Measurements from ENCODE around the gene ADAMTSL1.

Gene ADAMTSL1

DNA sequence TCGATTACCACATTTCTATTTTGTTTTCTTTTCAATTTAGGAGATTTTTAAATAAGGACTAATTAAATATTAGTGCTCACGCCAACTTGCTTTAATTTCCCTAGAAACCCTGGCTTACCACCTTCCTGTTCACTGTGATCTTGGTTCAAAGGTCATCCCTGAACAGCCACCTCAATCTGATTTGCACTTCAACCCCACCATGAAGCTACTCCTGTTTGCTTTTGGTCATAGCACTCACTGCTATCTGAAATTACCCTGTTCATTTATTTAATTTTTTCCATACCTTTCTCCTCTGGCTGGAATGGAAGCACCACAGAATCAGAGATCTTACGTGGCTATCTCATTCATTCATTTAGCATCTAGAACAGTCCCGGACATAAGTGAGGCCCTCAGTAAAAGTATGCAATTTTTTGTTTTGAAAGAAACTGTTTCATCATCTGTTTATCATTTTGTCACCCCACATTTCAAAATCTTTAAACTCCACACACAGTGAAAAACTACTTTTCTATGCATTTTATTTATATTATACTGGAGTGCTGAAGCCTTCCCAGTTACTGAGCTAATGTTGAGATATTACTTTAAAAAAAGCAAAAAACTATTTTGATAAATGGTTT, 17.2 kb upstream of the ADAMTSL1 start:
- no peaks in the 10 kb centered on the region for H3K9me2 ChIP-seq (replicated peaks; ENCODE audit: low read depth, low read length)
- H3K4me3 ChIP-seq (ENCODE audit: low read length, poor library complexity, severe bottlenecking) = no peak overlapping the region
- no peaks in the 10 kb centered on the region for H4K20me1 ChIP-seq (ENCODE audit: insufficient read depth, low read length, poor library complexity, severe bottlenecking)
- no peaks in the 10 kb centered on the region for H3K79me2 ChIP-seq (ENCODE audit: insufficient read depth, low read length)
- no peaks in the 10 kb centered on the region for H3K27me3 ChIP-seq (ENCODE audit: insufficient read depth, low read length, poor library complexity, severe bottlenecking)
- no peaks in the 10 kb centered on the region for H3K9me3 ChIP-seq (ENCODE audit: insufficient read depth, low read depth, low read length)
- no peak overlapping the region for H2AFZ ChIP-seq (ENCODE audit: low read length)
- H3K4me1 ChIP-seq (ENCODE audit: insufficient read depth, low read length, poor library complexity, severe bottlenecking) = no peaks in the 10 kb centered on the region
- H3K9ac ChIP-seq (ENCODE audit: low read depth, low read length, poor library complexity, severe bottlenecking) = no peak overlapping the region
- TF ChIP-seq CTCF (conservative IDR thresholded peaks at IDR 0.05; ENCODE audit: low read length) (no peak), EZH2phosphoT487 (IDR thresholded peaks at IDR 0.05; ENCODE audit: borderline replicate concordance) (no peak)
- no peaks in the 10 kb centered on the region for H3K36me3 ChIP-seq (ENCODE audit: insufficient read depth, low read length)
- no peaks in the 10 kb centered on the region for H3F3A ChIP-seq (ENCODE audit: low read depth)
- no peak overlapping the region for H3K4me2 ChIP-seq (ENCODE audit: low read depth, low read length, poor library complexity, severe bottlenecking)

DNA sequence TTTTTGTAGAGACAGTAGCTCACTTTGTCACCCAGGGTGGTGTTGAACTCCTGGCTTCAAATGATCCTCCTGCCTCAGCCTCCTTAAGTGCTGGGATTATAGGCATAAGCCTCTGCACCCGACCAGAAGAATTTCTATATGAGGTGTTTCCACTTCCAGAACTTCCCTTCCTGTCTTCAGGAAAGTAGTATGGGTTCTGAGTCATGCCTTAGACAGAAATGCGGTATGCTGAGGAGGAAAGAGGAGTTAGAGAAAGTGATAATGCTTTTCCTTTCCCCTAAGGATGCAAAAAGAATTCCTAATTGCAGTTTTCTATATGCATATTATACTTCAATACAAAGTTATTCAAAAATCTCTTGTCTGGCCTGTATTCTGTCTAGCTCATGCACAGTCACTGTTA, 16.4 kb upstream of the ADAMTSL1 start:
- no peak overlapping the region for H3K4me3 ChIP-seq (ENCODE audit: low read length, poor library complexity, severe bottlenecking)
- no peaks in the 10 kb centered on the region for H3F3A ChIP-seq (ENCODE audit: low read depth)
- no peaks in the 10 kb centered on the region for H3K9me2 ChIP-seq (replicated peaks; ENCODE audit: low read depth, low read length)
- H3K9ac ChIP-seq (ENCODE audit: low read depth, low read length, poor library complexity, severe bottlenecking) = no peak overlapping the region
- no peaks in the 10 kb centered on the region for H3K36me3 ChIP-seq (ENCODE audit: insufficient read depth, low read length)
- H3K27me3 ChIP-seq (ENCODE audit: insufficient read depth, low read length, poor library complexity, severe bottlenecking) = no peaks in the 10 kb centered on the region
- TF ChIP-seq EZH2phosphoT487 (IDR thresholded peaks at IDR 0.05; ENCODE audit: borderline replicate concordance) = no peak
- no peak for TF ChIP-seq CTCF (conservative IDR thresholded peaks at IDR 0.05; ENCODE audit: low read length)
- H3K4me1 ChIP-seq (ENCODE audit: insufficient read depth, low read length, poor library complexity, severe bottlenecking) = no peaks in the 10 kb centered on the region
- H3K79me2 ChIP-seq (ENCODE audit: insufficient read depth, low read length) = no peaks in the 10 kb centered on the region
- H2AFZ ChIP-seq (ENCODE audit: low read length) = no peak overlapping the region
- no peaks in the 10 kb centered on the region for H4K20me1 ChIP-seq (ENCODE audit: insufficient read depth, low read length, poor library complexity, severe bottlenecking)
- no peaks in the 10 kb centered on the region for H3K9me3 ChIP-seq (ENCODE audit: insufficient read depth, low read depth, low read length)
- no peak overlapping the region for H3K4me2 ChIP-seq (ENCODE audit: low read depth, low read length, poor library complexity, severe bottlenecking)

- Histone ChIP-seq H3K27me3 (ENCODE audit: insufficient read depth, low read length, poor library complexity, severe bottlenecking) (no peaks in the 10 kb centered on the region), H4K20me1 (ENCODE audit: insufficient read depth, low read length, poor library complexity, severe bottlenecking) (no peaks in the 10 kb centered on the region)
Observed at GRCh38 chr9:18459962-18460584, 13.9 kb upstream of the ADAMTSL1 start.

More at GRCh38 chr9:18459962-18460584, 13.9 kb upstream of the ADAMTSL1 start:
- Histone ChIP-seq H3K4me1 (ENCODE audit: insufficient read depth, low read length, poor library complexity, severe bottlenecking) (no peaks in the 10 kb centered on the region), H3K9me3 (ENCODE audit: insufficient read depth, low read depth, low read length) (no peaks in the 10 kb centered on the region), H3K4me3 (ENCODE audit: low read length, poor library complexity, severe bottlenecking) (no peak overlapping the region), H3K79me2 (ENCODE audit: insufficient read depth, low read length) (no peaks in the 10 kb centered on the region), H3F3A (ENCODE audit: low read depth) (no peaks in the 10 kb centered on the region), H2AFZ (ENCODE audit: low read length) (no peak overlapping the region), H3K4me2 (ENCODE audit: low read depth, low read length, poor library complexity, severe bottlenecking) (no peak overlapping the region), H3K36me3 (ENCODE audit: insufficient read depth, low read length) (no peaks in the 10 kb centered on the region), H3K9me2 (replicated peaks; ENCODE audit: low read depth, low read length) (no peaks in the 10 kb centered on the region), H3K9ac (ENCODE audit: low read depth, low read length, poor library complexity, severe bottlenecking) (no peak overlapping the region)
- TF ChIP-seq EZH2phosphoT487 (IDR thresholded peaks at IDR 0.05; ENCODE audit: borderline replicate concordance) (no peak), CTCF (conservative IDR thresholded peaks at IDR 0.05; ENCODE audit: low read length) (no peak)
